ENCODE results near the gene NSMCE1. TPM values are rescaled to one million over a fixed set of nuclear protein-coding genes. Genes with fewer than 3 reads are reported as not detected.

The NSMCE1 gene
- total RNA-seq, 1 experiment from 2014 or later = 19.3 TPM

DNA sequence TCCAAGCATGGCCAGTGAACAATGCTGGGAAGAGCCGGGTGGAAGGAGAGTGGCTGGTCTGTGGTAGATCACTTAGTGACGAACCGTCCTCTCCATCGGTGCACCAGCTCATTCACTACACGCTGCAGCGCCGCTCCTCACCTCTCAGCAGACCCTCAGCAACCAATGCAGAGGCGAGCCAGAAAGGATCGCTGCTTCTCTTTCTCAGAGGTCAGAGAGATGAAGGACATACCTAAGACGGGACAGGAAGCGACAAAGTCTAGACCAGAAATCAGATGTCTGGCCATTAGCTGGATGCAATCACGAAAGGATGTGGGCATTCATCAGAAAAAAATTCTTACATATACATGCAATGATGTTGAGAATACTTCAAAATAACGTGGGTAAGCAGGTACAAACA lies 26.9 kb downstream of the NSMCE1 start:
- Histone ChIP-seq H2AFZ (ENCODE audit: low read length) (no peak overlapping the region), H3K56ac (ENCODE audit: insufficient read length, low read depth, low read length) (no peak overlapping the region), H2BK5ac (ENCODE audit: insufficient read length, low read length) (no peak overlapping the region), H3K23me2 (ENCODE audit: insufficient read length, low read depth, low read length, poor library complexity, severe bottlenecking) (no peaks in the 10 kb centered on the region), H4K5ac (ENCODE audit: insufficient read length, low read depth, low read length) (no peak overlapping the region), H3K9me3 (ENCODE audit: control insufficient read depth, low read depth, low read length) (no peaks in the 10 kb centered on the region), H3K14ac (ENCODE audit: insufficient read depth, low read length) (no peak overlapping the region), H2BK120ac (ENCODE audit: low read depth, low read length, poor library complexity, severe bottlenecking) (no peak overlapping the region), H2BK12ac (ENCODE audit: insufficient read length, low read depth, low read length) (no peak overlapping the region), H4K8ac (replicated peaks; ENCODE audit: insufficient read length, low read depth, low read length) (no peak overlapping the region), H3K27me3 (ENCODE audit: insufficient read depth, low read length) (no peaks in the 10 kb centered on the region), H3K9ac (ENCODE audit: extremely low read depth, insufficient read length, low read length) (no peak overlapping the region), H3K18ac (ENCODE audit: insufficient read length, low read depth, low read length) (no peak overlapping the region), H3K79me1 (ENCODE audit: insufficient read depth, low read depth, low read length, poor library complexity, severe bottlenecking) (no peaks in the 10 kb centered on the region), H3K27ac (ENCODE audit: insufficient read length, low read depth, low read length) (no peak overlapping the region), H3K4me1 (ENCODE audit: insufficient read depth, low read length) (peaks cover 4% of the 10 kb centered on the region; the same call in 1 of the 2 replicates), H3K4ac (ENCODE audit: low read depth, low read length) (no peak overlapping the region), H3K79me2 (ENCODE audit: insufficient read depth, low read length) (no peaks in the 10 kb centered on the region), H3K23ac (ENCODE audit: insufficient read length, low read depth, low read length) (no peak overlapping the region), H2BK20ac (ENCODE audit: low read depth, low read length, poor library complexity, severe bottlenecking) (no peak overlapping the region), H3K4me2 (ENCODE audit: insufficient read depth, insufficient read length, low read length) (no peak overlapping the region), H4K91ac (ENCODE audit: insufficient read length, low read depth, low read length) (no peak overlapping the region), H4K20me1 (ENCODE audit: control insufficient read depth, insufficient read depth, insufficient read length) (no peaks in the 10 kb centered on the region), H2BK15ac (ENCODE audit: low read depth, low read length) (no peak overlapping the region), H3T11ph (ENCODE audit: low read length) (no peak overlapping the region), H2AK5ac (ENCODE audit: insufficient read length, low read length) (no peak overlapping the region)
- Mint-ChIP-seq H3K9me3 (no peaks in the 10 kb centered on the region), H3K36me3 (ENCODE audit: insufficient read depth in 1 of 3, low read depth in 3 of 3) (no peaks in the 10 kb centered on the region), H3K4me1 (peaks cover 17 to 28% of the 10 kb centered on the region in 2 experiments), H3K27ac (no peak overlapping the region; a peak in 1 of 7 replicates), H3K27me3 (ENCODE audit: low read depth) (peaks cover 1% of the 10 kb centered on the region; the same call in 1 of the 2 replicates), H3K4me3 (no peak overlapping the region)
- TF ChIP-seq, protein P1, sequence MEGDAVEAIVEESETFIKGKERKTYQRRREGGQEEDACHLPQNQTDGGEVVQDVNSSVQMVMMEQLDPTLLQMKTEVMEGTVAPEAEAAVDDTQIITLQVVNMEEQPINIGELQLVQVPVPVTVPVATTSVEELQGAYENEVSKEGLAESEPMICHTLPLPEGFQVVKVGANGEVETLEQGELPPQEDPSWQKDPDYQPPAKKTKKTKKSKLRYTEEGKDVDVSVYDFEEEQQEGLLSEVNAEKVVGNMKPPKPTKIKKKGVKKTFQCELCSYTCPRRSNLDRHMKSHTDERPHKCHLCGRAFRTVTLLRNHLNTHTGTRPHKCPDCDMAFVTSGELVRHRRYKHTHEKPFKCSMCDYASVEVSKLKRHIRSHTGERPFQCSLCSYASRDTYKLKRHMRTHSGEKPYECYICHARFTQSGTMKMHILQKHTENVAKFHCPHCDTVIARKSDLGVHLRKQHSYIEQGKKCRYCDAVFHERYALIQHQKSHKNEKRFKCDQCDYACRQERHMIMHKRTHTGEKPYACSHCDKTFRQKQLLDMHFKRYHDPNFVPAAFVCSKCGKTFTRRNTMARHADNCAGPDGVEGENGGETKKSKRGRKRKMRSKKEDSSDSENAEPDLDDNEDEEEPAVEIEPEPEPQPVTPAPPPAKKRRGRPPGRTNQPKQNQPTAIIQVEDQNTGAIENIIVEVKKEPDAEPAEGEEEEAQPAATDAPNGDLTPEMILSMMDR (conservative IDR thresholded peaks at IDR 0.05) = no peak
- no CpG with 5 or more reads among the region's 13 CpGs for WGBS (ENCODE audit: extremely low coverage, insufficient read length, low lambda C conversion rate)
- DNase-seq = peak; percentile 17

Measured in H9 (cell line).